GM18520 (cell line): ENCODE results near the gene CMTM8.
"Not testable (repeated sequence)": the region's sequence is repeated elsewhere in the genome, so short reads cannot be mapped to it uniquely, and the experiment has no call there.

ENCODE experiments used
- ATAC-seq: cut with Tn5 transposase; IDR thresholded peaks from one replicate; pipeline ENCODE4 v1.9.1; 2021; ENCODE audit not compliant: unreplicated experiment

Gene CMTM8

GRCh38 chr3:32374788-32375595, 136.5 kb downstream of the CMTM8 start:
- no peak for ATAC-seq

GRCh38 chr3:32375596-32375930, 137.1 kb downstream of the CMTM8 start:
- no peak for ATAC-seq

- no peak for ATAC-seq
Observed at GRCh38 chr3:32376115-32376514, 137.6 kb downstream of the CMTM8 start.

- no peak for ATAC-seq
Observed at GRCh38 chr3:32379831-32380500, 141.5 kb downstream of the CMTM8 start.

- ATAC-seq: no peak
Observed at GRCh38 chr3:32381922-32382321, 143.4 kb downstream of the CMTM8 start.

GRCh38 chr3:32383136-32383711, 144.7 kb downstream of the CMTM8 start:
- no peak for ATAC-seq

- ATAC-seq: no peak
Observed at GRCh38 chr3:32384938-32385337, 146.5 kb downstream of the CMTM8 start.

GRCh38 chr3:32387512-32387911, 149.0 kb downstream of the CMTM8 start:
- ATAC-seq: no peak

GRCh38 chr3:32389577-32389976, 151.1 kb downstream of the CMTM8 start:
- ATAC-seq: not testable (repeated sequence)

- no peak for ATAC-seq
Observed at GRCh38 chr3:32391643-32392535, 153.4 kb downstream of the CMTM8 start, which contains the start of gene CMTM7. Gene CMTM7, plus strand, starts transcription at chr3:32391853. Its CDS starts 54 bp downstream, at chr3:32391907.

- ATAC-seq: no peak
Observed at GRCh38 chr3:32392536-32393302, 154.2 kb downstream of the CMTM8 start.

GRCh38 chr3:32395496-32395895, 157.0 kb downstream of the CMTM8 start:
- ATAC-seq: no peak

GRCh38 chr3:32397941-32398340, 159.5 kb downstream of the CMTM8 start:
- no peak for ATAC-seq

GRCh38 chr3:32398531-32398930, 160.1 kb downstream of the CMTM8 start:
- no peak for ATAC-seq

- ATAC-seq: no peak
Observed at GRCh38 chr3:32399030-32399620, 160.6 kb downstream of the CMTM8 start.

- no peak for ATAC-seq
Observed at GRCh38 chr3:32401126-32401525, 162.6 kb downstream of the CMTM8 start.

GRCh38 chr3:32401556-32402081, 163.1 kb downstream of the CMTM8 start:
- ATAC-seq: no peak

- no peak for ATAC-seq
Observed at GRCh38 chr3:32403663-32404062, 165.2 kb downstream of the CMTM8 start.

GRCh38 chr3:32404714-32405113, 166.2 kb downstream of the CMTM8 start:
- no peak for ATAC-seq

- ATAC-seq: no peak
Observed at GRCh38 chr3:32405155-32405554, 166.7 kb downstream of the CMTM8 start.
